ENCODE data around the gene IRF2. TPM values are rescaled to one million over a fixed set of nuclear protein-coding genes. Genes with fewer than 3 reads are reported as not detected.

Gene IRF2
- total and polyA plus RNA-seq, 2 of the 8 experiments (the other 6 are each of a cell fraction or from before 2014, with no cell fraction given), result 13.8 to 17.0 TPM

- TF ChIP-seq TCF12 (IDR thresholded peaks at IDR 0.05; ENCODE audit: low read depth, low read length) (no peak), GABPA (IDR thresholded peaks at IDR 0.05; ENCODE audit: borderline replicate concordance, insufficient read depth, low read length) (no peak), KDM1A (IDR thresholded peaks at IDR 0.05; ENCODE audit: borderline replicate concordance, low read length) (no peak), CREB1 (IDR thresholded peaks at IDR 0.05) (no peak), SAP30 (IDR thresholded peaks at IDR 0.05; ENCODE audit: insufficient read depth, insufficient replicate concordance, low read length) (no peak), SP4 (IDR thresholded peaks at IDR 0.05; ENCODE audit: low read length) (no peak), ATF2 (IDR thresholded peaks at IDR 0.05; ENCODE audit: low read length) (no peak), CBX8 (IDR thresholded peaks at IDR 0.05; ENCODE audit: borderline replicate concordance, low read depth, low read length) (no peak), RBBP5 (IDR thresholded peaks at IDR 0.05; ENCODE audit: borderline replicate concordance, low read depth, low read length) (no peak), NANOG (IDR thresholded peaks at IDR 0.05; ENCODE audit: insufficient read depth, low read depth, low read length, poor library complexity, severe bottlenecking) (no peak), HDAC6 (IDR thresholded peaks at IDR 0.05; ENCODE audit: low read depth, low read length) (no peak), RFX5 (IDR thresholded peaks at IDR 0.05; ENCODE audit: borderline replicate concordance, low read depth, low read length) (no peak)
Observed at GRCh38 chr4:184437565-184438265, 36.6 kb downstream of the IRF2 start (continued).
